HepG2 (cell line): ENCODE data around the gene SRXN1. TPM values are rescaled to one million over a fixed set of nuclear protein-coding genes. Genes with fewer than 3 reads are reported as not detected.

Experiments
- IKZF1 ChIP-seq: fragments of 450-650 bp; IDR thresholded peaks from 2 replicates; pipeline ENCODE4 v1.7.1; 2016
- MNT ChIP-seq: fragments of 450-650 bp; IDR thresholded peaks from 2 replicates; pipeline ENCODE4 v1.6.1; 2016
- PITX1 ChIP-seq: sonication (generic); formaldehyde crosslinking; IDR thresholded peaks from 2 replicates; pipeline ENCODE4 v1.5.1; 2020; ENCODE audit warnings: mild to moderate bottlenecking, missing genetic modification reagents
- RNF2 ChIP-seq: fragments of 450-650 bp; conservative IDR thresholded peaks from 2 replicates; pipeline ENCODE4 v1.6.1; 2016; ENCODE audit warnings: low read depth
- TOE1 ChIP-seq: sonication (generic); formaldehyde crosslinking; IDR thresholded peaks from 2 replicates; pipeline ENCODE4 v1.4.0; 2020; ENCODE audit warnings: mild to moderate bottlenecking, missing genetic modification reagents
- ZNF713 ChIP-seq: sonication (generic); formaldehyde crosslinking; IDR thresholded peaks from 2 replicates; pipeline ENCODE4 v1.4.0; 2020; ENCODE audit warnings: mild to moderate bottlenecking, missing genetic modification reagents
- ZNF781 ChIP-seq: sonication (generic); formaldehyde crosslinking; IDR thresholded peaks from 2 replicates; pipeline ENCODE4 v1.5.1; 2020; ENCODE audit warnings: borderline replicate concordance, mild to moderate bottlenecking, missing genetic modification reagents; ENCODE audit errors: not compliant biosample characterization
- polyA plus RNA-seq, 8 experiments: library from polyadenylated mRNA; depleted of rRNA in 3 of 8; stranded (reverse) in 7 of 8; unstranded in 1 of 8; fragments of >200 nt; fragmentation: Illumina TruSeq in 4 of 8; extraction: Trizol in 4 of 8; gene quantifications; 2 replicates each; pipeline versions ENCODE4 v1.2.1 to v1.2.3, GENCODE V29; 2011 to 2016; ENCODE audit warnings: low read depth in 4 of 8, missing spikeins in 1 of 8, mixed read lengths in 1 of 8; ENCODE audit not compliant: insufficient read depth in 1 of 8
- total RNA-seq, 5 experiments: library from RNA; depleted of rRNA; stranded (reverse); fragments of >200 nt; fragmentation: Illumina TruSeq; extraction: Trizol; gene quantifications; 2 replicates each; pipeline ENCODE4 v1.2.3, GENCODE V29; 2016; ENCODE audit warnings: low read depth in 1 of 5
- TF ChIP-seq, protein P1 (sequence below): sonication (generic); formaldehyde crosslinking; IDR thresholded peaks from 2 replicates; pipeline ENCODE4 v1.4.0; 2020; ENCODE audit warnings: missing genetic modification reagents, borderline replicate concordance
- TF ChIP-seq, protein P2 (sequence below): sonication (generic); formaldehyde crosslinking; IDR thresholded peaks from 2 replicates; pipeline ENCODE4 v1.9.0; 2021; ENCODE audit warnings: mild to moderate bottlenecking, missing genetic modification reagents
- TF ChIP-seq, protein P3 (sequence below): sonication (generic); formaldehyde crosslinking; IDR thresholded peaks from 2 replicates; pipeline ENCODE4 v1.4.0; 2020; ENCODE audit warnings: missing genetic modification reagents, mild to moderate bottlenecking, borderline replicate concordance

SRXN1 gene
- total and polyA plus RNA-seq, 2 of the 13 experiments (the other 11 are each of a cell fraction or from before 2014, with no cell fraction given): 29.9 to 87.7 TPM

GRCh38 chr20:653590-654416, 803 bp upstream of the SRXN1 start (continued):
- no peak for TF ChIP-seq ZNF781 (CRISPR knock-in tag)
- TF ChIP-seq PITX1 (CRISPR knock-in tag): no peak
- no peak for TF ChIP-seq TOE1 (CRISPR knock-in tag)
- TF ChIP-seq, protein P1, sequence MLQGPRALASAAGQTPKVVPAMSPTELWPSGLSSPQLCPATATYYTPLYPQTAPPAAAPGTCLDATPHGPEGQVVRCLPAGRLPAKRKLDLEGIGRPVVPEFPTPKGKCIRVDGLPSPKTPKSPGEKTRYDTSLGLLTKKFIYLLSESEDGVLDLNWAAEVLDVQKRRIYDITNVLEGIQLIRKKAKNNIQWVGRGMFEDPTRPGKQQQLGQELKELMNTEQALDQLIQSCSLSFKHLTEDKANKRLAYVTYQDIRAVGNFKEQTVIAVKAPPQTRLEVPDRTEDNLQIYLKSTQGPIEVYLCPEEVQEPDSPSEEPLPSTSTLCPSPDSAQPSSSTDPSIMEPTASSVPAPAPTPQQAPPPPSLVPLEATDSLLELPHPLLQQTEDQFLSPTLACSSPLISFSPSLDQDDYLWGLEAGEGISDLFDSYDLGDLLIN (CRISPR knock-in tag): no peak
- TF ChIP-seq, protein P2, sequence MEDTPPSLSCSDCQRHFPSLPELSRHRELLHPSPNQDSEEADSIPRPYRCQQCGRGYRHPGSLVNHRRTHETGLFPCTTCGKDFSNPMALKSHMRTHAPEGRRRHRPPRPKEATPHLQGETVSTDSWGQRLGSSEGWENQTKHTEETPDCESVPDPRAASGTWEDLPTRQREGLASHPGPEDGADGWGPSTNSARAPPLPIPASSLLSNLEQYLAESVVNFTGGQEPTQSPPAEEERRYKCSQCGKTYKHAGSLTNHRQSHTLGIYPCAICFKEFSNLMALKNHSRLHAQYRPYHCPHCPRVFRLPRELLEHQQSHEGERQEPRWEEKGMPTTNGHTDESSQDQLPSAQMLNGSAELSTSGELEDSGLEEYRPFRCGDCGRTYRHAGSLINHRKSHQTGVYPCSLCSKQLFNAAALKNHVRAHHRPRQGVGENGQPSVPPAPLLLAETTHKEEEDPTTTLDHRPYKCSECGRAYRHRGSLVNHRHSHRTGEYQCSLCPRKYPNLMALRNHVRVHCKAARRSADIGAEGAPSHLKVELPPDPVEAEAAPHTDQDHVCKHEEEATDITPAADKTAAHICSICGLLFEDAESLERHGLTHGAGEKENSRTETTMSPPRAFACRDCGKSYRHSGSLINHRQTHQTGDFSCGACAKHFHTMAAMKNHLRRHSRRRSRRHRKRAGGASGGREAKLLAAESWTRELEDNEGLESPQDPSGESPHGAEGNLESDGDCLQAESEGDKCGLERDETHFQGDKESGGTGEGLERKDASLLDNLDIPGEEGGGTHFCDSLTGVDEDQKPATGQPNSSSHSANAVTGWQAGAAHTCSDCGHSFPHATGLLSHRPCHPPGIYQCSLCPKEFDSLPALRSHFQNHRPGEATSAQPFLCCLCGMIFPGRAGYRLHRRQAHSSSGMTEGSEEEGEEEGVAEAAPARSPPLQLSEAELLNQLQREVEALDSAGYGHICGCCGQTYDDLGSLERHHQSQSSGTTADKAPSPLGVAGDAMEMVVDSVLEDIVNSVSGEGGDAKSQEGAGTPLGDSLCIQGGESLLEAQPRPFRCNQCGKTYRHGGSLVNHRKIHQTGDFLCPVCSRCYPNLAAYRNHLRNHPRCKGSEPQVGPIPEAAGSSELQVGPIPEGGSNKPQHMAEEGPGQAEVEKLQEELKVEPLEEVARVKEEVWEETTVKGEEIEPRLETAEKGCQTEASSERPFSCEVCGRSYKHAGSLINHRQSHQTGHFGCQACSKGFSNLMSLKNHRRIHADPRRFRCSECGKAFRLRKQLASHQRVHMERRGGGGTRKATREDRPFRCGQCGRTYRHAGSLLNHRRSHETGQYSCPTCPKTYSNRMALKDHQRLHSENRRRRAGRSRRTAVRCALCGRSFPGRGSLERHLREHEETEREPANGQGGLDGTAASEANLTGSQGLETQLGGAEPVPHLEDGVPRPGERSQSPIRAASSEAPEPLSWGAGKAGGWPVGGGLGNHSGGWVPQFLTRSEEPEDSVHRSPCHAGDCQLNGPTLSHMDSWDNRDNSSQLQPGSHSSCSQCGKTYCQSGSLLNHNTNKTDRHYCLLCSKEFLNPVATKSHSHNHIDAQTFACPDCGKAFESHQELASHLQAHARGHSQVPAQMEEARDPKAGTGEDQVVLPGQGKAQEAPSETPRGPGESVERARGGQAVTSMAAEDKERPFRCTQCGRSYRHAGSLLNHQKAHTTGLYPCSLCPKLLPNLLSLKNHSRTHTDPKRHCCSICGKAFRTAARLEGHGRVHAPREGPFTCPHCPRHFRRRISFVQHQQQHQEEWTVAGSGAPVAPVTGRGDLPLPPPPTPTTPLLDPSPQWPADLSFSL: peak; percentile 71; the same call in 1 of the 2 replicates
- no peak for TF ChIP-seq MNT
- TF ChIP-seq RNF2: no peak
- no peak for TF ChIP-seq IKZF1
- TF ChIP-seq, protein P3, sequence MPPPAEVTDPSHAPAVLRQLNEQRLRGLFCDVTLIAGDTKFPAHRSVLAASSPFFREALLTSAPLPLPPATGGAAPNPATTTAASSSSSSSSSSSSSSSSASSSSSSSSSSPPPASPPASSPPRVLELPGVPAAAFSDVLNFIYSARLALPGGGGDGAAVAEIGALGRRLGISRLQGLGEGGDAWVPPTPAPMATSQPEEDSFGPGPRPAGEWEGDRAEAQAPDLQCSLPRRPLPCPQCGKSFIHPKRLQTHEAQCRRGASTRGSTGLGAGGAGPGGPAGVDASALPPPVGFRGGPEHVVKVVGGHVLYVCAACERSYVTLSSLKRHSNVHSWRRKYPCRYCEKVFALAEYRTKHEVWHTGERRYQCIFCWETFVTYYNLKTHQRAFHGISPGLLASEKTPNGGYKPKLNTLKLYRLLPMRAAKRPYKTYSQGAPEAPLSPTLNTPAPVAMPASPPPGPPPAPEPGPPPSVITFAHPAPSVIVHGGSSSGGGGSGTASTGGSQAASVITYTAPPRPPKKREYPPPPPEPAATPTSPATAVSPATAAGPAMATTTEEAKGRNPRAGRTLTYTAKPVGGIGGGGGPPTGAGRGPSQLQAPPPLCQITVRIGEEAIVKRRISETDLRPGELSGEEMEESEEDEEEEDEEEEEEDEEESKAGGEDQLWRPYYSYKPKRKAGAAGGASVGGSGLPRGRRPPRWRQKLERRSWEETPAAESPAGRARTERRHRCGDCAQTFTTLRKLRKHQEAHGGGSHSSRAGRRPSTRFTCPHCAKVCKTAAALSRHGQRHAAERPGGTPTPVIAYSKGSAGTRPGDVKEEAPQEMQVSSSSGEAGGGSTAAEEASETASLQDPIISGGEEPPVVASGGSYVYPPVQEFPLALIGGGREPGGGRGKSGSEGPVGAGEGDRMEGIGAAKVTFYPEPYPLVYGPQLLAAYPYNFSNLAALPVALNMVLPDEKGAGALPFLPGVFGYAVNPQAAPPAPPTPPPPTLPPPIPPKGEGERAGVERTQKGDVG (CRISPR knock-in tag): no peak; the same call in 1 of the 2 replicates
- TF ChIP-seq ZNF713: no peak
